GM19328 (cell line): ENCODE measurements around the gene CAV2.
A peak's percentile ranks its signal among the peaks of the same experiment; 100 is the strongest.

Source experiments
- ATAC-seq: cut with Tn5 transposase; IDR thresholded peaks from one replicate; pipeline ENCODE4 v1.9.1; 2021; ENCODE audit warnings: mild to moderate bottlenecking, moderate library complexity; ENCODE audit not compliant: unreplicated experiment

The CAV2 gene

DNA sequence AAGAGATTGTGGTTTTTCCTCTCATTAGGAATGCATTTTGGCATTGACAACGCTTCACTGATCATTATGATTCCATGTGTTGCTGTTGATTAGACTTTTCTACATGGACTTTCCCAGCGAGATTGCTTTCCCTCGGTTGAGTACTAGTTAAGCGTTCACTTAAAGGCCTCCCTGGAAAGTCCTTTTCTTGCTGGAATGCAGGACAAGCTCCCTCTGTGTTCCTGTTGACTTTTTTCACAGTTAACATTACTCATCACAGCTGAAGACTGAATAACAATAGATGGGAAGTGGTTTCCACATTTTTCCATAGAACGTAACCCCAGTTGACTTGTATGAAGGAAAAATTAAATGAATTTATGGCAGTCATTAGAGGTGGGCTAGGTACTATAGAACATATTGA, 22.7 kb downstream of the CAV2 start:
- no peak for ATAC-seq

DNA sequence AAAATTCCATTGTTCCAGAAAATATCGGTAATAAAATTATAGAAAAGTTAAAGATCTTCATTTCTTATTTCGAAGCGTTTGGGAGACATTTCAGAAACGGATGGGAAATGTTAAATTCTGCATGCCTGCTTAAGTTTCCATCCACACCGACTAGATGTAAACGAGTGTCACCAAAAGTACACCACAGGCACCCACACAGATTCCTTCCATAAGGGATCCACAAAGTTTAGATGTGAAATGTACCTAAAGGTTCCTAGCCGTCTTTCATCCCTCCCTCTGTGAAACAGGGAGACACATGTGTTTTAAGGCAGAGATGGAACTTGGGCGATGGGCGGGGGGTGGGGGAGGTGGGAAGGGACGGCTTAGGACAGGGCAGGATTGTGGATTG, 24.7 kb downstream of the CAV2 start:
- no peak for ATAC-seq

DNA sequence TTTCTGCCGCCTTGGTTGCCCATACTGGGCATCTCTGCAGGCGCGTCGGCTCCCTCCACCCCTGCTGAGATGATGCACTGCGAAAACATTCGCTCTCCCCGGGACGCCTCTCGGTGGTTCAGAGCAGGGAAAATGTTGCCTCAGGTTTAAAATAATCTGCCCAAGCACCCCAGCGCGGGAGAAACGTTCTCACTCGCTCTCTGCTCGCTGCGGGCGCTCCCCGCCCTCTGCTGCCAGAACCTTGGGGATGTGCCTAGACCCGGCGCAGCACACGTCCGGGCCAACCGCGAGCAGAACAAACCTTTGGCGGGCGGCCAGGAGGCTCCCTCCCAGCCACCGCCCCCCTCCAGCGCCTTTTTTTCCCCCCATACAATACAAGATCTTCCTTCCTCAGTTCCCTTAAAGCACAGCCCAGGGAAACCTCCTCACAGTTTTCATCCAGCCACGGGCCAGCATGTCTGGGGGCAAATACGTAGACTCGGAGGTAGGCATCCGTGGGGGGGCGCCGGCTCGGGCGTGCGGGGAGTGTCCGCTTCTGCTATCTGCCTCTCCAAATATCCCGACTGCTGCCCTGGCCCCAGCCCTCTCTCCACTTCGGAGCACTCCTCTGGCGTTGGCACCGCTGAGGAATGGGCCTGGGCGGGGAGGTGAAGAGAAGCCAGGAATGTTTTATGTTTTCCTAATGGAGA, 25.2 kb downstream of the CAV2 start, which contains the start of gene CAV1:
Gene CAV1 (plus strand): TSS at position 428 of the 689 bp plus-strand sequence. CDS start 27 bp downstream, at position 455.
- no peak for ATAC-seq

DNA sequence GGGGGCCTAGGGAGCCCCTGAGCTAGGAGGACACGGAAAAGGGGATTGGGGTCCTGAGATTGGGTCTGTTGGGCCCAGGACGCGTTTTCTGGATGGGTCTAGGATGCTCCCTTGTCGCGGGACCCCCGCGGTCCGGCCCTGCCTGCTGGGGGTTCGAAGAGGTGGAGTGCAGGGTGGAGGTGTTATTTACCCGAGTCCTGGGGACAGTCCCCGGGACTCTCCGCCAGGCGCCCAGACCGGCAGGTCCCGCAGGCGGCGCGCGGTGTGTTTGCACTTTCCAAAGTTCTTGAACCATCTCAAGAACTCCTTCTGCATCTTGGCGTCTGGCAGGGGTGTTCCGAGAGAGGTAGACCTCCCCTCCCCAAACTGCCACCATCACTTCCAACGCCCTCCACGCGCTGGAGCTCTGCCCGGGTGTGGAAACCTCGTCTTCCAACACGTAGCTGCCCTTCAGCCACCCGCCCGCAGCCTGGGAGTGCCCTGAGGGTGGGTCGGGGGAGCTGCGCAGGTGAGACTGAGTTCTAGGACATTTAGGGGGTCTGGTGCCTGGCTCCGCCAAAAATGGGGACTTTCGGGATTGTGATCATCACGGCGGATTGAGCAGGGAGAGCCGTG, 25.9 kb downstream of the CAV2 start:
- no peak for ATAC-seq

DNA sequence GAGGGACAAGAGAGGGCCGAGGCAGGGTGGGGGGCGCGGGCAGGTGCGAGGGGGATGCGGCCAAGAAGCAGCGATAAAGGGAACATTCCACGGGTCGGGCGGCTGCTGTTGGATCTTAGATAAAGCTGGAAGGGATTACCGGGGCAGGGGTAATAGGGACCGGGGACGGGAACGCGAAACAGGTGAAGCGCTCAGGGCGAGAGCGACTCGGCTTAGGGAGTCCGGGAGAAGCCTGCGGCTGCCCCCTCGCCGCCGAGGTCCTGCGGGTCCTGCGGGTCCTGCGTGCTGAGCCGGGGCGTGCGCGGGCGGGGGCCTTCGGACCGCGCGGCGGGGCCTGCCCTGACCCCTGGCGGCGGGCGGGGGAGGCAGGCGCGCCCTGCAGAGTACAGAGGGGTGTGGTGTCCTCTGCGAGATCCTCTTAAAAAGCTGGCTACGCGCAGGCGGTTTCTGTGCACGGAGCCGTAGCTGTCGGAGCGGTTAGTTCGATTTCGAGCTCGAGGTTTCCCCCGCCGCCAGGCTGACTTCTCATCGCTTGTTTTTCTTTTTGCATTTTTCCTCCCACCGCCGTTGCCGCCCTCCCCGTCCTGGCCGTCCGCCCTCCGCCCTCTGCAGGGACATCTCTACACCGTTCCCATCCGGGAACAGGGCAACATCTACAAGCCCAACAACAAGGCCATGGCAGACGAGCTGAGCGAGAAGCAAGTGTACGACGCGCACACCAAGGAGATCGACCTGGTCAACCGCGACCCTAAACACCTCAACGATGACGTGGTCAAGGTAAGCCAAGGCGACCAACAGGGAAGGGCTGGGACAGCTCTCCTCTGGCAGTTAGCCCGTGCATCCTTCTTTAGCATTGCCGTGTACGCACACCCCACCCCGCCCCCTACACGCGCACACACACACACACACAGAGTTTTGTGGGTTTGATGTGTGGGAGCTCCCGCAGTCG, 26.6 kb downstream of the CAV2 start:
- peak; percentile 88 for ATAC-seq

DNA sequence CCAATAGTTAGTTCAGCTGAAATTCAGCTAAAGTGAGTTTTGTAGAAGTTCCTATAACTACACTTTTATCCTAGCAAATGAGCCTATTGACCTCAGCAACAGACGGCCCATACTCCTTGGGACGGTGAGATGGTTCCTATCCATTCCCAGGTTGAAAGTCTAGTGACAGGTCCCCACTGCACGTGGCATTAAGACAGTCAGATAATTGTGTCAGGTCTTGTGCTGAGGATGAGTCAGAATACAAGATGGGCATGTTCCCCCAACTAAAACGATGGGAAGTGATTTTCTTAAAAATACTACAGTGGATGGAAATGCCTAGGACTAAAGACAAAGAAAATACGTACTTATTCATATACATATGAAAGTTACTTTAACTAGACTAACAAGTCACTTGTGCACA, 27.4 kb downstream of the CAV2 start:
- no peak for ATAC-seq

DNA sequence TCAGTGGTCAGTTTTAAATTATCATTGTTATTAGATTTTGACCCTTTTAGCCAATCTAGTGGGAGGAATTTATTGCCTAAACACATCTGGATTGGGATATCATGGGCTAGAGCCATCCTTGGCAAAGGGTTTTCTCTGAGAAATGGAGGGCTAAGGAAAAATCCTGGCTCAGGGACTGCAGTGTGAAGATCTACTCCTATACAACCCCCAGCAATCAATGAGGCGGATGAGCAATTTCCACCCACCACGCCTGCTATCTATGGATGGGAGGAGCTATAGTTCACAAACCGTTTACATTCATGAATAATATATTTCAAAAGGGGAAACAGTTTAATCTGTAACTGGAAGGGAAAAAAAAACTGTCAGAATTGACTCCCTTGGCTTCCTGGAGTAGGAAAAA, 28.0 kb downstream of the CAV2 start:
- ATAC-seq = no peak

DNA sequence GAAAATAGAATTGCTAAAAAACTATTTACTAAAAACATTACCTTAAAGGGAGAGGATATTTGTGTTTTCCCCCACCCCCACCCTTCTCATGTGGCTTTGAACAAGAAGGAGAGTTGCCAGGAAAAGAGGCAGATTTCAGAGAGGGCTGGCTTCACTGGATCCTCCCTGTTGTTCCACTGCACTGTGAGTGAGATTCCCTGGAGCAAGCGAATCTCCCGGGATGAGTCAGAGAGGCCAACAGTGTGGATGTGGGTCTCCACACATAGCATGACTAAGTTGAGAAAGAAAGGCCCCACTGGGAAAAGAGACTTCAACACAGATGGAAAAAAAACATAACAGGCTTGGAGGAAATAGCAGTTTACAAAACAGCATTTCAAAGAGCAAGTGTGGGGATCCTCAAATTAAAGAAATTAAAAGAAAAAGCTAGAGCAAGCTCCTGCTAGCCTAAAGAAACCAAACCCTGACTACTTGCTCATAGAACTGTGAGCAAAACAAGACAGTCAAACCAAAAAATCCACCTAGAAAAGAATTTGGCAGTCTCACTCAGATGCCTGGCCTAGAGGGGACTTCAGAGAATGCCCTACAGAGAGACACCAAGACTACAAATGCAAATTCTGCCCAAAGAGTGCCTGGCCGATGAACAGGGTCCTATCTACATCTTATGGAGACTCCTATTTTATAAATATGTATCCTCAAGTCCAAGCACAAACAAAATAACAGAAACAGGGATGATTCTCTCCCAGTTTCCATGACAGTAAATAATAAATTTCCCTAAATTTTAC, 28.7 kb downstream of the CAV2 start:
- no peak for ATAC-seq

DNA sequence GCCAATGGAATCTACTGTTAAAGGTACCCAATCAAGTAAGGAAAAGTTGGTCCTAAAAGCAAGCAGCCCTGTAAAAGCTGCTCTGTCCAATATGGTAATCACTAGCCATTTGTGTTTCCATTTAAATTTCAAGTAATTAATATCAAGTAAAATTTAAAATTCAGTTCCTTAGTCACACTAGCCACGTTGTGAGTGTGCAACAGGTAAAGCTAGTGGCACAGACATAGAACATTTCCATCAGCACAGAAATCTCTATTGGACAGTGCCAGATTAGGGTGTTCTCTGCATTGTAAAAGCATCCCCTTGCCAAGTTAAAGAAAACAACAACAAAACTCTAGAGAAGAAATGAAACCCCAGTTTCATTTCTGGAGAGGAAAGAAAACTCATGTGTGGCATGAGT, 29.7 kb downstream of the CAV2 start:
- no peak for ATAC-seq

DNA sequence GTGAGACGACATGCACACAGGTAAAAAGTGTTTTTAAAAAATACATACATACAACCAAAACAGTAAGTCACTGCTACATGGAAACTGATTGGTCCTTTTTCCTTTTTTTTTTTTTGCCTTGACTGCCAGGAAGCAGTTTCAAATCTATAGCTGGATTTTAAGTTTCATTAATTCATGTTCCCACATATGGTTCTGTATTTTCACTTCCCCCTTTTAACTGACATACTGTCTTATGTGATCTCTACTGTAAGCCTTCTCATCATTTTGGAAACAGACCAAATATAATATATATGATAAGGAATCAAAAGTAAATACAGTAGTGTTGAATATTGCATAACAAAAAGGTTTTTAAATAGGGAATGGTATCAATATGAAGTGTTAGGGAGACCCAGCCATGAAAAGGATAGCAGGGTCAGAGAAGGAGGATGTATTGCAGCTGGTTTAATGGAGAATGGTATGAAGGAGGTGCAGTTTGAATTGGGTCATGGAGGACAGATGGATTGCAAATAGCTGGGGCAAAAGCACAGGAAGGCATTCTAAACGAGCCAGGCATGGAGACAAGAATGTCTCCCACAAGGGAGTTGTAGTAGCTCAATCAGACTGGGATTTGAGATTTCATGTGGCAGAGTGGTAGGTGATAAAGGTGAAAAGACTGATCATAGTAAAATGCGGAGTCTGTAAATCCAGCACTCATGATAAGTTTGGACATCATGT, 30.7 kb downstream of the CAV2 start:
- ATAC-seq = no peak

DNA sequence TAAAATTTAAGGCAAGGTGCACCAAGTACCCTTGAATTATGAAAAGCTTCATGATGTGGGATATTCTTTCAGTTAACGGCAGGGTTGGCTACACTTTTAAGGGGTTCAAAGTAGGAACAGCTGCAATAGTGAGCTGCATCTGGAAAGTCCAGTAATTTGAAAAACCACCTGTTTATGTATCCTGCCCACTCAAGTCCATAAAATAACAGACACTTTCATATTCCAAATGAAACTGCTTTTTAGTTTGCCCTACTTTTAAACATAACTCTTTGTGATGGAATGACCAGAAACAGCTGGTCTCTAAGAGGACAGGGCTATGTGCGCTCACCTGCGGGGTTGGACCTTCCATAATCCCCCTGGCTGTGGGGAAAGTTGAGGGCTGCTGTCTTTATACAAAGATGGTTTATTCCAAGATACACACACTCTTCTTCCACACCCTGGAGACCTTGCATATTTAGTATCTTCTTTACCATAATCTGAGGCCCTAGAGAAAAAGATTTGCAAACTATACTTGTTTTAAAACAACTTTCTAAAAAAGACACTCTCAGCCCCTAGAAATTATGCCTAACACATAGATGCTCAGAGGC, 32.7 kb downstream of the CAV2 start:
- ATAC-seq = no peak

DNA sequence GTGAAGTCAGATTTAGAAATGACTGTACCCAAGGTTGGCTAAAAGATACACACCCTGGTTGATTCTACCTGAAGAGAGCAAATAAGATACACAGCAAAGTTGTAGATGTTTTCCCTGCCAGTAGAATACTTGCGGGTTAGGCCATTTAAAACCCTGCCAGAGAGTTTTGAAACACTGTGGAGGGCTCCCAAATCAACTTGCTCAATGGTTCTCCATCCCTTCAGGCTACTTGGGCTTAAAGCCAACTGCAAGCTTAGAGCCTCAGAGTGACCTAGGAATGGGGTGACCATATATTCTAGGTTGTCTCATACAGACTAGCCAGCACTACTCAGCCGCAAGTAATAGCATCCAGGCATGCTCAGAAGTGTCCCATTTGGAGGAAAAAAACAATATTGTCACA, 35.3 kb downstream of the CAV2 start:
- ATAC-seq = no peak

DNA sequence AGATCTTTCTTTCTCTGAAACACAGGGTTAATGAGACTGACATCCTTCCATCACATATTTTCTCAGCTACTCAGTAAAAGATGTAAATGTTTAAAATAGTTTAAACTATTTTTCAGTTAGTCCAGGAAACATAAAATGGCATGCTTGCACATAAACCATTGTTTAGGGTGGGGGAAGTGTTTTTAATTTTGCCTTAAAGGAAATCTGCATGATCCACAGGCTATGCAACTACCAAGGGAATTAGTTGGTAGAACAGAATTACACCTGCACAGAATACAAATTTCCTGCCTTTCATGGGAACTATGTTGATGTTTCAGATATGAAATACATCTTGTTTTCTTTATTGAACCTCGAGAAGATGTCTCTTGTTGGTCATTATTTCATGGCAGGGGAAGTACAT, 35.9 kb downstream of the CAV2 start:
- no peak for ATAC-seq

DNA sequence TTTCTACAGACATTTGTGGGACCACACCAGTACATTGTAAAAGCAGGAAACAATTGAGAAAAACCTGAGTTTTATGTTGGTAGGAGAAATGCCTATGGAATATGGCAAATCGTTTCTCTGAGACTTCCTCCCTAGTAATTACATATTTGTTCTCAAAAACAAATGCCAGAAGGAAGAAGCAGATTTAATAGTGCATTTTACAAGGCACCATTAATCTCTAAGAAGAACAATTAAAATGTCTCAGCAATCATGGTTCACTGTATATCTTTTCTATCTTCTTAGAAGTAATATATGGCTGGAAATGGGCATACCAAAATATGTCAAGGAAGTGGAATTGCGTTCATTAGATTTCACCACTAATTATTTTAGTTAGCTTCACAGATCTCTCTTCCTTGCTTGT, 38.6 kb downstream of the CAV2 start:
- no peak for ATAC-seq

DNA sequence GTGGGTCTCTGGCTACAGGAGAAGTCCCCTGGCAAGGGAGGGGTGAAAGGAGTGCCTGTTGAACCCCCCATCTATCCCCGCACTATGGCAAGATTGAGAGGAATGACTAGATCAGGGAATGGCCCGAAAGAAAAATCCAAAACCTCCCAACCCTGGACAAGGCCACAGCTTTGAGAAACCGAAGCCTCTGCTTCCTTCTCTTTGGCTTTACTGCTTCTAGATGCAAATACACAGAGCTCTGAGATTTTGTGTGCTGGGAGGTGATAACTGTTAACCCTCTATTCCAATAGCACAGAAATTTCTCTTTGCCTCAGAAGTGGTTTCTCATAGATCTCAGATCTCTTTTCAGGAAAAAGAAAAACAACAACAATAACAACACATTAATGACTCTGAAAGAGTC, 40.3 kb downstream of the CAV2 start:
- ATAC-seq = no peak

DNA sequence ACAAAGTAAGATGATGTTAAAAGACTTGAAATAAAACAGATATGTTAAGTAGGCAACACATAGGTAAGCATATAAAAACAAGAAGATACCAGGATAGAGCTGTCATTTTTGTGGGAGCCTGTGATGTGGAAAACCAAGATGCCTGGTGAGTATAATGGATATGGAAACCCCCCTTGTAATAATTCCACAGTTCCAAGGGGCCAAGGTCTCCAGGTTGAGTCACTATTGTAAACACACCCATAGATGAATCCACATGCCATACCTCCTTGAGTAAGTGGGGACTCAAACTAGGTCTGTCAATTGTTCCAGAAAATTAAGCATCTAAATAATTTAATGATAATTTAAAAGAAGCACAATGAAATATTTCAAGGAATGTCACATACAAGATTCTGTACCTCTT, 41.2 kb downstream of the CAV2 start:
- no peak for ATAC-seq

DNA sequence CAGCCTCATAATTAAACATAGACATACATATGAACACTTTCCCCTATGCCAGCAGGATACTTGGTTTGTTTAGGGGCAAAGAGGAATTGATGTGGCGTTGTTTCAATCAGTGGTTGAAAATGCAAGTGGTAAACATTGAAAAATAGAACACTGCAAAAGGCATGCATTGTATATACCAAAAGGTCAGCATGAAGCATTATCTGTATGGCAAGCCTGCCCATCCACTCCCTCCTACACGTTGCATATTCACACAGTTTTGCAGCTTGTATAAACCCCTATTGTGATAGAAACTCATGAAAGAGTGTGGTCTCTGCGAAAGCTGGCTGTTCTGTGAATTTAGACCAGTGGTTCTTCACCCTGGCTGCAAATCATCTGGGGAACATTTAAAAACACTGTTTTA, 42.4 kb downstream of the CAV2 start:
- no peak for ATAC-seq

DNA sequence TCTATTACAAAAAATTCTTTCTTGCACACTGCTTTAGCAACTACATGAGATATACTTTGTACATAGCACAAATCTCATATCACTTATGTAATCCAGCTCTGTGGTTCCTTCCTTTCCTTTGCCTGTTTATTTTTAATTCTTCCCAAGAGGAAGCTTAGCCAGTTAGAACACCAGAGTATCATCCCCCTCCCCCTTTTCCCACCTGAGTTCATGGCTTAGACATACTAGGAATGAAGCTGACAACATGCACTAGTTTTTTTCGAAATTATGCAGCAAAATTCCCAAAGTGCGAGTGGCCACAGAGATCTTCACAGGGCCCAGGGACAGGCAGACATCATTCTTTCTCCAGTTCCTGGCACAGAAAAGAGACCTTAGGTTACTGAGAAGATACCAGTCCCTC, 43.1 kb downstream of the CAV2 start:
- ATAC-seq = no peak

DNA sequence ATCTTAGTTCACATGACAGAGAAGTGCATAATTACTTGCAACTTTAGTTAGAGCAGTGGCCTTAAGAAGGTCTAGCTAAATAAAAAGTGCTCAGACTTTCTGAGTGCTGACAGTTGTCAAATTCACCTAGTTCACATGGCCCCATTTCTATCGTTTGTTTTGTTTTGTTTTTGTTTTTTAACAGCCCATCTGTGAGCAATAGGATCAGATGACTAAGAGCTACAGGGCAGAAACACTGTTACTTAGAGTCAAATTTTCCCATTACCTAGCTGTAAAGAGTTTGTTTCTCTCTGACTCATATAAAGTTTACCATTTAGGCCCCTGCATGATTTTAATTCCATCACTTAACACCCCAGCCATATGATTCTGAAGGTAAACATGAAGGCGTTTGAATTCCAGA, 44.1 kb downstream of the CAV2 start:
- no peak for ATAC-seq

DNA sequence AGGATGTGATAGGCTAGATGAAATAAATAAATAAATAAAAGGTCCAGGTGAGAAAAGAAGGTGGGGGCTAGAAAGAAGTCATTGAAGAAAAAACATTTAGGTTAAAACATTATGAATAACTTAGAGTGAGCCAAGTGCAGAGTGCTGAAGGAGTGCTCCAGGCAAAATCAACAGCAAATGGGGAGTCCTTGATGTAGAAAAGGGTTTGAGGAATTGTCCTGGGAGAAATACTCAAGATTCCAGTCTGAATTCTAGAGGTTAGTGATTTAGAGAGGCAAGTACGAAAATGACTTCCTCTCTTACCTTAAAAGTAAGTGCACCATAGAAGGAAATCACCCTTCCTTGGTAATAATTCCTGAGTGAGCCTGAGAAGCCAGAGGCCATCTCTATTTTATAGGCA, 44.9 kb downstream of the CAV2 start:
- no peak for ATAC-seq
